ENCODE results near the gene TEX261.
A peak's percentile ranks its signal among the peaks of the same experiment; 100 is the strongest.
"Not testable (repeated sequence)": the region's sequence is repeated elsewhere in the genome, so short reads cannot be mapped to it uniquely, and the experiment has no call there.

The TEX261 gene

DNA sequence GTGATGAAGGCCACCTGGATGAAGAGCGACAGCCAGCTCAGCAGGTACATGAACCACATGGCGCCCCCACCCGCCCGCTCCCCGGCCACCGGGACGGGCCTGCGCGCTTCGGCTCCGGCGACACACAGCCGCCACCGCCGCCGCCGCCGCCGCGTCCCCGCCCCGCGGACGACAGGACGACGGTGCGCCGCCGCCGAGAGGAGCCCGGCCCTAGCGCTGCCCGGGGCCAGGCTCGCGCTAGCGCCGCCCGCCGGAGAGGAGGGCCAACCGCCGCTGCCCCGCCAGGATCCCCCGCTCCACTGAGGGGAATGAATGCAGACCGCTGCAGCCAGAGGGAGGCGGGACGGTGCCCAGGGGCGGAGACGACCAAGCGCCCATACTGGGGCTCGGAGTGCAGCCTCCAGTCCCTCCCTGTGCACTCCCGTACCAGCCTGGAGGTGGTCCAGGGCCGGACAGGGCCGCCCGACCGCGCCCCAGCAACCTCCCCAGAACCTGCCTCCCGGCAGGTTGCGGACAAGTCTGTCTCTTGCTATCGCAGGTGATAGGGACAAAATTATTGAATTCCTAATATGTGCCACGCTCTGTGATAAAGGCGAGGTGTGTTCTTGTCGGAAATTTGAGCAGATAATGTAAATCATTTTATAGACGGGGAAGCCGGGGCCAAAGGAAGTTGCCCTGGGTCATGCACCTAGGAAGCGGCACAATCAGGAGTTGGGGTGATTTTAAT is at the start of gene TEX261:
TSS of gene TEX261 (minus strand) at position 175 of the 727 bp plus-strand sequence. CDS start at position 59, 116 bp downstream.
- peak; percentile 79 for DNase-seq

DNA sequence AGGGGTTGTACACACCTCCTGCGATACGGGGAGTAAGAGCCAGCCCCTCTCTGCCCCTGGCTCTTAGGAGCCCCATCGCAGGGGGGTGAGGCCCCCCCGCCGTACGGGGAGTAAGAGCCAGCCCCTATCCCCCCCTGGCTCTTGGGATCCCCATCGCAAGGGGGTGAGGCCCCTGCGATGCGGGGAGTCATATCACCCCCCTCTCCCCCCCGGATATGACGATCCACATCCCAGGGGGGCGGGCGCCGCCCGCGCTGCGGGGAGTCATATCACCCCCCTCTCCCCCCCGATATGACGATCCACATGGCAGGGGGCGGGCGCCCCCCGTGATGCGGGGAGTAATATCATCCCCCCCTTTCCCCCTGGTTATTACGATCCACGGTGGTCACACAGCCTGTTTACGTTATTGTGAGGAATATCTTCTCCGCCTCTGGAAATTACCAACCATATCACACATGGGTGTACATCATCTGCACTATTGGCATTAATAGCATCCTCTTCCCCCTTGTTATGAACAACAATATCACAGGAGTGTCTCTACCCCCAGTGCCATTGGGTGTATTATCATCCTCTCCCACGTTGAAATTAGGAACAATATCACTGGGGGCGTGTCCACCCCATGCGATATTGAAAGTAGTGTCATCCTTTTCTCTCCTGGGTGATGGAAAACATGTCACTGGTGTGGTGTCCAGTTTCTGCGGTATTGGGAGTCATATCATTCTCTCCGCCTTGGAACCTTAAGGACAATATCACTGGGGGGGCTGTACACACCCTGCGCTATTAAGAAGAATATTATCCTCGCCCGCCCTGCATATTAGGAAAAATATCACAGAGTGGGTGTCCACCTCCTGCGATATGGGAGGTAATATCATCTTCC is 49.1 kb upstream of the TEX261 start:
- DNase-seq, result no peak

DNA sequence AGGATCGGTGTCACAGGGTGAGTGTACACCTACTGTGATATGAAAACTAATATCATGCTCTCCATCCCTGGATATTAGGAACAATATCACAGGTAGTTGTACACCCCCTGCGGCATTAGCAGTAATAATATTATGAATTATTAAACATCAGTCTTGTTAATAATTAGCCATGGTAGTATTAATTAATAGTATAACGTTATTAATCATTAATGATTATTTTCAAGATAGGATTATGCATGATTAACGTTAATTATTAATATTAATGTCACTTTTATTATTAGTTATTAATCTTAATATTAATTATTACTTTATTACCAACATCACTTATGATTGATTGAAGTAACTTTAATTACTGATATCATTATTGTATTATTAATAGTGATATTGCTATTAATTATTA is 47.6 kb upstream of the TEX261 start:
- DNase-seq, result no peak

DNA sequence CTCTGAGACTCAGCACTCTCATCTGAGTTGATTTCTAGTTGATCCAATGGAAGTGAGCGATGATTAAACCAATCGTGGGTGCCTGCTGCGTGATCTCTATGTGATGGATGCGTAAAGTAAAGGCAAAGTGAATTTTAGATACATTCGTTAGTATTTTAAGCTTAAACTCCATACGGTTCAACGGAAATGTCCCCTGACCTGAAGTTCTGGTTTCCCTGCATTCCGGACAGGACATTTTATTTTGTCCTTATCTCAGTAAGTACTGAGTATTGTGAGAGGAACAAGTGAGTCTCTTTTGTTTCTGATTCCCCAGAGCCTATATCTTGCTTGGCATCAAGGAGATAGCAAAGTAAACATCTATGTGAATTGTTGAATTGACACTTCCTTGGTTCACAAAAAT is 41.6 kb upstream of the TEX261 start:
- not testable (repeated sequence) for DNase-seq

DNA sequence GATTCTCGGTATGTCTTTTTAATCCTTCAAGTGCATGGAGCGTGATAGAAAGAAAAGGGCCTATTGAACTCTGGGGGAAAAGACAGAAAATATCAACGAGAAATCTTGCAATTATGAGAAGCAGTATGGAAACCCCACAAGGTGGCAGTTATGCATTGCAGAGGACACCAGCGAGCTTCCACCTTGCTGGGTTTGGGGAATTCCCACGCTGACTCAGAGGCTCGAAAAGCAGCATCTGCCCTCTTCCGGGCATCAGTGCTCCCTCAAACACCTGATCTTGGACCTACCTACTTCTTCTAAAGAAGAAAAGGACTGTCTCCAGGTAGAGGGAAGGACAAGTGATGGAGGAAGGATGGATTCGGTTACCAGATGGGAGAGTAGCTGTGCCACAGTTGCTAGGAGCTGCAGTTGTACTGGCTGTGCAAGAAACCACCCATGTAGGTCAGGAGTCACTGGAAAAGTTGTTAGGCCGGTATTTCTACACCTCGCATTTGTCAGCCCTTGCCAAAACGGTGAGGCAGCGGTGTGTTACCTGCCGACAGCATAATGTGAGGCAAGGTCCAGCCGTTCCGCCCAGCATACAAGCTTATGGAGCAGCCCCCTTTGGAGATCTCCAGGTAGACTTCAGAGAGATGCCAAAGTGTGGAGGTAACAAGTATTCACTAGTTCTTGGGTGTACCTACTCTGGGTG is 29.0 kb upstream of the TEX261 start:
- not testable (repeated sequence) for DNase-seq

DNA sequence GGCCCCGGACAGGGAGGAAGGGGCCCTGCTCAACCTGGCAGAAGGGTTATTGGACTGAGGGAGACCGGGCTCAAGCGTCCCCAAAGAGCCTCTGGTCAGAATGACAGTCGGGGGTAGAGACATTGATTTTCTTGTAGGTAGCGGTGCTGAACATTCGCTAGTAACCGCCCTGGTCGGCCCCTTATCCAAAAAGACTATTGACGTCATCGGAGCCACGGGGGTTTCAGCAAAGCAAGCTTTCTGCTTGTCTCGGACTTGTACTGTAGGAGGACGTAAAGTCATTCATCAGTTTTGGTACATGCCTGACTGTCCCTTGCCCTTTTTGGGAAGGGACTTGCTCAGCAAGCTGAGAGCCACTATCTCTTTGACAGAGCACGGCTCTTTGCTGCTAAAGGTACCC is 26.7 kb upstream of the TEX261 start:
- DNase-seq, result not testable (repeated sequence)

DNA sequence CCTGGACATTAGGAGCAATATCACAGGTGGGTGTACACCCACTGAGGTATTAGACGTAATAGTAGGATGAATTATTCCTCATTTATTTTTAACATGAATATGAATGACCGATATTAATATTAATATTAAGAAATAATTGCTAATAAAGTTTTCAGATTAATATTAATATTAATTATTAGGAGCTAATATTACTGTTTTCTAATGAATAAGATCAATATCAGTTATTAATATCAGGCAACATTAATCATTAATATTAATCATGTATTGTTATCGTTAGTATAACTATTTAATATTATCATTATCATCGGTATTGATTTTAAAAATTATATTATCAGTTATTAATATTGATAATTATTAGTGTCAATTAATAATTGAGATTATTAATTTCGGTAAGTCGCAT is 25.3 kb upstream of the TEX261 start:
- not testable (repeated sequence) for DNase-seq

DNA sequence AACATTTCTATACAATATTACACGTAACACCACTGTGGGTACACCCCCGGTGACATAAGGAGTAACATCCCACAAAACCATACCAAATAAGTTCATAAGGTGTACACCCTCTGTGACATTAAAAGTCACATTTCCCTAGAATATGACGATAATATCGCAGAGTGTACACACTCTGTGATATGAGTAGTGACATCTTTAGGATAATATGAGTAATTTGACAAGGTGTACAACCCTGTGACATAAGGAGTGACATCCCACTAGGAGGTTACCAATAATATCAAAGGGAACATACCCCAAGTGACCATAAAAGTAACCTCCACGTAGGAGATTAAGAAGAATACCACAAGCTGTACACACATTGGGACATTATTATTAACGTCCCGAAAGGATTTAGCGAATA is 24.0 kb upstream of the TEX261 start:
- DNase-seq, result no peak

DNA sequence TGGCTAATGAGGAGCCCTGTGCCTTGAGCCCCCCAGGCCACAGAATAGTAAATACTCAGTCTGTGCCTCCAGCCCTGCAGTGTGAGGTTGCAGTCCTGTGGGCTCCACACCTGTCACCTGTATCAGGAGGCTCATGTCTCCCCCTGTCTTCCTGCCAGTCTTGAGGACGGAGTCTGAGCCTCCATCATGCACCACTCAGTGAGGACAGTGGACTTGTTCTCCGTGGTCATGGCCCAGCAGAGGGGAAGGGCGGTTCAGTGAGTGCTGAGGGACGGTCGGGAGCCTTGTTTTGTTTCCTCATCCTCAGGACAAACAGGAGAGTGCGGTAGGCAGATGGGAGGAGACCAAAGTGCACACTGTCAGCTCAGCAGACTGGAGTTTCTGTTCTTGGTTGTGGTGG is 17.1 kb upstream of the TEX261 start:
- DNase-seq, result not testable (repeated sequence)

DNA sequence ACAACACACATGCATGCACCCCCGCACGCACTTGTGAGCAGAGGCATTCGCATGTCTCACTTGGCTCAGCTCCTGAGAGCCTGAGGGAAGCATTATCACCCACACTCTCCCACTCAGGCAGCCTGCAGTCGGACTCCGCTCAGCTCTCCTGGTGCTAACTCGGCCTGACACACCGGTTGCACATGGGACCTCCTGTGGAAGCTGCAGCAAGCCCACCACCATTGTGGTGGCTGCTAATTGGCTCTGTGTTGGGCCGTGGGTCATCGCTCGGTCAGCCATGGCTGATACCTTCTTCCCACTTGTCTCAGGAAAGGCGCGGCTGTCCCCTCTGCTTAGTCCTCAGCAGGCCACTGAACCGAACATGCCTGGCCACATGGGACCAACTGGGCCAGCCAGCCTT is 13.7 kb upstream of the TEX261 start:
- no peak for DNase-seq

DNA sequence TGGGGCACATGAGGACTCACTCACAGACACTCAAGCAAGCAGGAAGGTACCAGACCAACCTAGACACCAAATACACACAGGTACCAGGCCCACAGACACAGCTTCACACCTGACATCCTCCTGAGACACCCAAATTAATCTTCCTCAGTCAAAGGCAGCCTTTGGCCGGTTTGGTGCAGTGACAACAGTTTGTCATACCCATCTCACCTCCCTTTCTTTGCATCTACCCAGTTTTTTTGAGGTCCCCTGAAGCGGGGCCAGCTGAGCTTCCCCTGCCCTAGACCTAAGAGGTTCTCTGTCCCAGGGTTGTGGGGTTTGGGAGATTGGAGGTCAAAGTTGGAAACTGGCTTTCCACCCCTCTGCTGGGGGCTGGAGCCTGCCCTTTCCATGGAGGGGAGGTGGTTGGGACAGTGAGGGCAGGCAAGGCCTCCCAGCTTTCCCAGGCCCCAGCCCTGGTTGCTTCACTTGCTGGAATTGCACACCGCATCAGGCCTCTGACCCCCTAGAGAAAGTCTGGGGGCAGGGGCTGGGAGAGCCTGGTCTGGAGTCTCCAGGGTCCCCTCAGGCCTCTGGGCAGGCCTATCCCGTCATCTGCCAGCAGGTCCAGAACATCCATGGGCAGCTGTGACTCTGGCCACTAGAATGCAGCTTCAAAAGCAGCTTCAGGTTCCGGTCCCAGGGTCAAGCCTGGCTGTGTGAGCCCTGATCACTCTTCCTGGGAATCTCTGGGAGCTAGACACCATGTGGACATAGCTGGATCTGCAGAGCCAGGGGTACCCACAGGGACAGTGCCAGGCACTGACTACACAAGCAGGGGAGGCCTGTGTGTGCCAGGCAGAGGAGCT is 12.5 kb upstream of the TEX261 start:
- no peak for DNase-seq

DNA sequence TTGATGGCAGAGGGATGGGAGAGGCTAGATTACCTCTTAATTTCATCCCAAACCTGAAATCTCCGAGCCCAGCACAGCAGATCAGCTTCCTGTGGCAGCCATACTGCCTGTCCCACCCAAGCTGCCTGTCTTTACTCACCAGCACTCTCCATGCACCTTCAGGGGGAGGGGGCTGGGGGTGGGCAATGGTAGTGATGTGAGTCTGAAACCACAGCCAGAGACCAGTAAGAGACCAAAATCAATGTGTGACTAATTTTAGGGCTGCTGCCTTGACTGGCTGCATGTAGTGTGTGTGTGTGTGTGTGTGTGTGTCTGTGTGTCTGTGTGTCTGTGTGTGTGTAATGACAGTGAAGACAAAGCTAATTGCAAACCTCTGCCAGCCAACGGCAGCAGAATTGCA is 11.7 kb upstream of the TEX261 start:
- DNase-seq, result no peak

DNA sequence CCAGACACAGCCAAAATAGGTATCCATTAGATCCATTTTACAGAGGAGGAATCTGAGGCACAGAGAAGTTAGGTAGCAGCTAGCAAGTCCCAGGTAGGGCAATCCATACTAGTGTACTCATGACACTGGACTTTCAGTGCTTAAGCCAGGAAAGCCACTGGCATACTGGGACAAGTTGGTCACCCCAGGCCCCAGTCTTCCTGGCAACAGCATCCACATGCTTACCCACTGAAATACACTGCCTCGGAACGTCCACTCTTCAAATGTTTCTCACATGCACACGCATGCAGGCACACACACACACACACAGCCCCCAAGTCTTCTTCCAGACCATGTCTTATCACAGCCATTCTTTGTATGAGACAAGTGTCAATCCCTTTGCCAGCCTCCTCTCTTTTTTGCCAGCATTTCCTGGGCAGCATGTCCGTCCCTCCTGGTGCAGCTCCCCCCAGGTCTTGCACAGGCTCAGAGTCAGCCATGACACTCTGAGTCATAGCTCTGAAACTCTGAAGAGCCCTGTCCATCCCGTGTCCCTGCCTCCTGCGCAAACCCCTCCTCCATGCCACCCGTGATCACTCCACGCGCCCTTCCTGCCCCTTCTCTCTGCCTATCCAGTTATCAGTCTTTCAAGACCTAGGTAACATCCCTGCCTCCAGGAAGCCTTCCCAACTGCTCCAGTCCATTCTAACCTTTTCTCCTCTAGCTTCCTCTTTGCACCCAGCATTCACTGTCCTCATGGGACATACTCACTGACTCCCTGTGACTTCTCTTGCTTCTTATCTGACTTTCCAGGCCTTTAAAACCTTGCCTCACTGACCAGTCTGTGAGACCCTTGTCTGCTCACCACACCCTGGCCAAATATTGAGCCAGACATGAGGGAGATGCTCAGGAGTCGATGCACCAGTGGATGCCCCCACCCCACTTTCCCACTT is 10.9 kb upstream of the TEX261 start:
- DNase-seq, result no peak

DNA sequence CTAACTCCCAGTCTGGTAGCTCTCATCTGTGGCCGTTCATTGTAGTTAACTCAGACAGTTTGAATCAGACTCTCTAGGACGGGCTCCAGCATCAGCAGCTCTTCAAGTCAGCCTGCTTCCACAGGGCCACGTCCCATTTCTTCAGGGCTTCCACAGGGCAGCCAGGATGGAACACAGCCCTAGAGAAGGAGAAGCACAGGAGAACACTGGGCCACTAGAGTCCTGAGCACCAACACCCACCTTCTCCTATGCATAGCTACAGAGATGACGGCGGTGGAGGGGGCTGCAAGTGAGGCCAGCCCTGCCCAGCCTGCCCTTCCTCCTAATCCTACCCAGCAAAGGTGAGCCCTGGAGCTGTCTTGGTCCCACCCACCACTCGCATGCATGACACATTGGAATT is 10.2 kb upstream of the TEX261 start:
- DNase-seq, result no peak

DNA sequence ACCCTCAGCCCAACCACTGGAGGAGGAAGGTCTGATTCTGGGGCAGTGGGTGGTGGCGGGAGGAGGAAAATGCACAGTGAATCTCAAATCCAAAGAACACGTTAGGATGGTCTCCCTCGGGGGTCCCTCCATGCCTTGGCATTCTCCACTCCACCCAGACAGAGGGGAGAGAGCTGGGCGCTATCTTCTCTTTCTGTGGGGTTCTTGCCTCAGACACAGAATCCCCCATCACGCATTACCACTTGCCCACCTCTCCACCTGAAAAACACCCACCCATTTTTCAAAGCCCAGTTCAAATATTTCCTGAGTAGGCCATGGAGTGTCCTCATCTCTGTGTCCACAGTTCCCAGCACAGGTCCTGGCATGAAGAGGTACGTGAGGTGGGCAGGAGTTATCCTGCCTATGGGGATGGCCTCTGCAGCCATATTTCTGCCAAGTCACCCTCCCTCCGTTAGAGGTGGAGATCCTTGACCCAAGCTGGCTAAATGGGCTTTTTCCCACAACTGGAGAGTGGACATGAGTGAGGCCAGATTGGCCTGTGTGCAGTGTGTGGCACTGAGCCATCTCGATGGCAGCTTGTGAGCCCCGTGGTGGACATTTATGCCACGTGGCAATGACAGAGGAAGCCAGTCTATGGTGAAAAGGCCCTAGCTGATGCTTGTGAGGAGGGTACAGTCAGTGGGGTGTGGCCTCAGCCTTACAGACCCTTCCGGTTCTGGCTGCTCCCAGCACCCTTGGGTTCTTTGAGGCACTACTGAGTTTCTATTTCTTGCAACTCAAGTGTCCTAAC is 9.5 kb upstream of the TEX261 start:
- no peak for DNase-seq

DNA sequence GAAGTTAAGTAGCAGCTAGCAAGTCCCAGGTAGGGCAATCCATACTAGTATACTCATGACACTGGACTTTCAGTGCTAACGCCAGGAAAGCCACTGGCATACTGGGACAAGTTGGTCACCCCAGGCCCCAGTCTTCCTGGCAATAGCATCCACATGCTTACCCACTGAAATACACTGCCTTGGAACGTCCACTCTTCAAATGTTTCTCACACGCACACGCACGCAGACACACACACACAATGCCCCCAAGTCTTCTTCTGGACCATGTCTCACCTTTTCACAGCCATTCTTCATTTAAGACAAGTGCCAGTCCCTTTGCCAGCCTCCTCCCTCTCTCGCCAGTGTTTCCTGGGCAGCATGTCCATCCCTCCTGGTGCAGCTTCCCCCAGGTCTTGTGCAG is 8.7 kb upstream of the TEX261 start:
- no peak for DNase-seq

DNA sequence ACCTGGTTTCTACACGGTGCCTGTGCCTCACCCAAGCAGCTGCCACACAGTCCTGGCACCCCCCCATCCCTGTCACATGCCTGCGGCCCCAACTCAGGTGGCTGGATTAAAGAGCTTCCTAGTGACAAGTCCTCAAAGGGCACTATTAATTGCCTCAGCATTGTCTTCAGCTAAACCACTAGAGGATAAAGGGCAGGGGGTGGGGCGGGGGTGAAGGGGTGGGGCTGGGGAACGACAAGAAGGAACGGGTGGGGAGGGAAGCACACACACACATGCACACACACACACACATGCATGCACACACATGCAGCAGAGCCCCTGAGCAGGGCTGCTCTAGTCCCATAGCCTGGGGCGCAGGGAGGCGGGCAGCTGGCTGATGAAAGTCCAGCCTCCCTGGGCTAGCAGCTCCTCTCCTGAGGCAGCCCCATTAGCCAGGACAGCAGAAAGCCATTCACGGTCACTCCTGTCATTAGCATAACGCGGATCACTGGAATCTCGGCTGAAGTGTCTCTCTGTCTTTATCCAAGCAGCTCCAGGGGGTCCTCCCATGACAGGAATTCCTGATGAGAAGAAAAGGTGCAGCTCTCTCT is 7.4 kb upstream of the TEX261 start:
- no peak for DNase-seq

DNA sequence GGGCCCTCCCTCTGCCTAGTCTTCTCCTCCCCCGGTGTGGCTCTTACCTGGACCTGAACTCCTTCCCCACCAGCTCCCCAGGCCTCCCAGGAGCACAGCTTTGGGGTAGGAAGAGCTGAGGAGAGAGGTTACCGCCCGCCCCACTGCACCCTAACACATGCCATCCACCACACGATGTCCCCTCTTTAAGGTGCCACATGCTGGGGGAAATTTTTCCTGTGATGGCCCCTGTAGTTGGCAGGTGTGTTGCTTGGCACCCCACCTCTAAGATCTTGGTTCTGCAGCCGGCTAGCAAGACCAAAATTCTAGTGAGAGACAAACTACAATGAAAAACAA is 6.9 kb upstream of the TEX261 start:
- DNase-seq, result no peak

DNA sequence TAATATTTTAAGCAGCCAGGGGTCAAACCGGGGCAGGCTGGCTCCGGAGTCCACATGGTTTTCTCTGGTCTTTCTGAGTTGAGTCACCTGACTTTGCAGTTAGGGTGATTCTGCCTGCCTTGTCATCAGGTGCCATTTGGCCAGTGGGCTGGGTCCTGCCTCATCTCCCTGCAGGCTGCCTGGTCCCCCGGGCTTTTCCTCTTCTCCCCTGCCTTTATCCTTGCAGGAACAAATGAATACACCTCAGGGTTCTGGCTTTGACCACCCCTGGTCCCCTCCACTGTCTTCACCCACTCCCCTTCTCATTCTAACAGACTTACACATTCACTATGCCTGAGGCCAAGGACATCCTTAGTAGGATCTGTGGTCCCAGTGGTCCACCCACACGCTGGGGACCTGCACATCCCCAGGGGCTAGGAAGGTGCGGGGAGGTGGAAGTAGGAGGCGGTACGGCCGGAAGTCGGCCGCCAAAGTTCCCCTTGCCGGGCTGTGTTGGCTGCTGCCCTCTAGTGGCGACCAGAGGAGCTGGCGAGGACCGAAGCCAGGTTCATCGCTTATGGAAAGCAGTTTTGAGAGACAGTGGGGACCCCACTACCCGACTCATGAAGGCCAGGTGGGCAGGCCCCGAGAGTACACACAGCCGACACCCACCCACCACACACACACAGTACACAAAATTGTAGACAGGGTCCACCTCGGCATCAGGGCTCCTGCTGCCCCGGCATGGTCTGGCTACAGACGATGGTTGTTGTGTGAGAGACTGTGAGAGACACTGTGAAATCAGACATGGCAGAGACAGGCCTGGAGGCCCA is 6.3 kb upstream of the TEX261 start:
- peak; percentile 43 for DNase-seq

All from kidney glomerular epithelial cell (primary cell).